GM12878 (cell line): ENCODE results near the gene MID2. TPM values are rescaled to one million over a fixed set of nuclear protein-coding genes. Genes with fewer than 3 reads are reported as not detected.

Experiments
- ATAC-seq: fragments of 200-7000 bp; cut with Tn5 transposase; 3 replicates; pipeline ENCODE4 v1.9.1; 2020; ENCODE audit warnings: mild to moderate bottlenecking, moderate library complexity
- BruUV-seq: library from RNA; stranded (reverse); fragments of 400-500 nt; replicated peaks from 2 replicates; lab custom pipeline; 2021; lab: Mats Ljungman, UMichigan
- CTCF ChIA-PET: fragments of 300-600 bp; sonication (Branson Sonifier 250); formaldehyde crosslinking; extraction: SDS; loops from one replicate; lab custom pipeline; 2021; ENCODE audit warnings: inconsistent platforms; lab: Yijun Ruan, JAX
- POLR2A ChIA-PET: fragments of 350-600 bp; formaldehyde crosslinking; extraction: SDS; loops from one replicate; lab custom pipeline; 2021; ENCODE audit warnings: inconsistent platforms; lab: Charles Lee
- RAD21 ChIA-PET: fragments of 300-600 bp; sonication (Branson Sonifier 250); formaldehyde crosslinking; loops from one replicate; lab custom pipeline; 2023; ENCODE audit warnings: antibody characterized with exemption; ENCODE audit not compliant: unreplicated experiment; lab: Charles Lee
- SMC1A ChIA-PET: fragments of 300-600 bp; sonication (Branson Sonifier 250); formaldehyde crosslinking; loops from one replicate; lab custom pipeline; 2023; ENCODE audit not compliant: unreplicated experiment, uncharacterized antibody; lab: Charles Lee
- DNase-seq: peaks from one replicate; pipeline ENCODE4 v3.0.0-alpha.2; 2011; ENCODE audit warnings: low read depth, low spot score
- FAIRE-seq: peaks from 3 replicates; lab custom pipeline; 2011; peaks lifted over from hg19 to GRCh38; lab: Jason Lieb, UNC
- H2AFZ ChIP-seq: 2 replicates; pipeline ENCODE4 v1.6.0; 2011; ENCODE audit warnings: low read depth, low read length, control low read depth; ENCODE audit not compliant: control insufficient read depth
- H3K27ac ChIP-seq: 2 replicates; pipeline ENCODE4 v1.5.1; 2011; ENCODE audit warnings: control low read depth; ENCODE audit not compliant: control insufficient read depth, insufficient read depth
- H3K27me3 ChIP-seq, 2 experiments: replicated peaks in 1 of 2; 2 replicates each; pipeline versions ENCODE4 v1.6.0 to v1.6.1; 2011; ENCODE audit warnings: low read length in 1 of 2; ENCODE audit not compliant: control insufficient read depth in 2 of 2, insufficient read depth in 2 of 2
- H3K36me3 ChIP-seq, 2 experiments: 2 replicates each; pipeline ENCODE4 v1.5.1; 2011; ENCODE audit warnings: low read length in 1 of 2; ENCODE audit not compliant: control insufficient read depth in 2 of 2, insufficient read depth in 2 of 2
- H3K4me1 ChIP-seq: 2 replicates; pipeline ENCODE4 v1.6.1; 2011; ENCODE audit warnings: mild to moderate bottlenecking, low read length, moderate library complexity, mixed read lengths; ENCODE audit not compliant: control insufficient read depth, insufficient read depth
- H3K4me2 ChIP-seq: 2 replicates; pipeline ENCODE4 v1.6.0; 2011; ENCODE audit warnings: control low read depth; ENCODE audit not compliant: control insufficient read depth, insufficient read depth
- H3K4me3 ChIP-seq: fragments of 200-600 bp; sonication (generic); 2 replicates; pipeline ENCODE4 v1.5.1; 2016
- H3K79me2 ChIP-seq: 2 replicates; pipeline ENCODE4 v1.6.0; 2011; ENCODE audit warnings: low read length; ENCODE audit not compliant: control insufficient read depth, insufficient read depth
- H3K9ac ChIP-seq: 2 replicates; pipeline ENCODE4 v1.8.0; 2011; ENCODE audit warnings: low read length, control low read depth, mixed read lengths; ENCODE audit not compliant: control insufficient read depth, insufficient read depth
- H3K9me3 ChIP-seq: replicated peaks from 3 replicates; pipeline ENCODE4 v1.5.1; 2011; ENCODE audit warnings: mild to moderate bottlenecking, low read length; ENCODE audit not compliant: control insufficient read depth, insufficient read depth
- H4K20me1 ChIP-seq: 2 replicates; pipeline ENCODE4 v1.6.0; 2011; ENCODE audit not compliant: control insufficient read depth, insufficient read depth
- CREM ChIP-seq: IDR thresholded peaks from 2 replicates; pipeline ENCODE4 v1.6.1; 2014; ENCODE audit warnings: antibody characterized with exemption, low read depth
- EP300 ChIP-seq, 2 experiments: fragments of 150-350 bp in 1 of 2; IDR thresholded peaks; 2 replicates each; pipeline ENCODE4 v1.6.1; 2011 to 2012; ENCODE audit warnings: low read depth in 2 of 2, low read length in 2 of 2, borderline replicate concordance in 1 of 2, improper control_type of control experiment in 1 of 2, inconsistent platforms in 1 of 2; ENCODE audit not compliant: control insufficient read depth in 1 of 2
- FOS ChIP-seq: IDR thresholded peaks from 3 replicates; pipeline ENCODE4 v1.6.1; 2011; ENCODE audit warnings: borderline replicate concordance; ENCODE audit not compliant: insufficient read length; ENCODE audit errors: extremely low read depth
- FOXM1 ChIP-seq: IDR thresholded peaks from 2 replicates; pipeline ENCODE4 v1.6.1; 2012; ENCODE audit warnings: low read depth, mild to moderate bottlenecking, inconsistent platforms, low read length, moderate library complexity
- IKZF1 ChIP-seq: fragments of 450-650 bp; conservative IDR thresholded peaks from 2 replicates; pipeline ENCODE4 v1.6.1; 2017; ENCODE audit warnings: antibody characterized with exemption, mild to moderate bottlenecking
- MTA2 ChIP-seq: fragments of 450-650 bp; IDR thresholded peaks from 2 replicates; pipeline ENCODE4 v1.6.1; 2016; ENCODE audit warnings: low read depth, mild to moderate bottlenecking, moderate library complexity
- MTA3 ChIP-seq: IDR thresholded peaks from 2 replicates; pipeline ENCODE4 v1.6.1; 2012; ENCODE audit warnings: low read length, inconsistent platforms, borderline replicate concordance
- SIN3A ChIP-seq: IDR thresholded peaks from 2 replicates; pipeline ENCODE4 v1.6.1; 2012; ENCODE audit warnings: low read depth, low read length, improper control_type of control experiment
- SIX5 ChIP-seq: IDR thresholded peaks from 2 replicates; pipeline ENCODE4 v1.6.1; 2011; ENCODE audit warnings: mild to moderate bottlenecking, low read depth, low read length, moderate library complexity; ENCODE audit not compliant: severe bottlenecking
- ZNF384 ChIP-seq: IDR thresholded peaks from 2 replicates; pipeline ENCODE4 v1.6.1; 2012; ENCODE audit warnings: low read depth, mild to moderate bottlenecking, low read length, improper control_type of control experiment, borderline replicate concordance
- ZNF687 ChIP-seq: fragments of 450-650 bp; IDR thresholded peaks from 2 replicates; pipeline ENCODE4 v1.6.1; 2017; ENCODE audit warnings: mild to moderate bottlenecking, moderate library complexity
- ZZZ3 ChIP-seq: IDR thresholded peaks from 2 replicates; pipeline ENCODE4 v1.6.1; 2011; ENCODE audit warnings: low read depth; ENCODE audit not compliant: control insufficient read depth, insufficient read length
- WGBS: methylation state at CpG from one replicate; pipeline ENCODE4 v1.1.6; 2016; ENCODE audit warnings: low lambda C conversion rate; ENCODE audit not compliant: insufficient replicate concordance, insufficient coverage; ENCODE audit errors: missing lambda C conversion rate; 5-methylcytosine and 5-hydroxymethylcytosine counted together
- in situ Hi-C: fragments of 300-500 bp; cut with MboI; formaldehyde crosslinking; loops from 9 replicates; pipeline ENCODE4 v1.14.3; 2018; ENCODE audit warnings: mixed read lengths
- intact Hi-C: fragments of 100-400 bp; cut with micrococcal nuclease; formaldehyde crosslinking; loops from one replicate; pipeline ENCODE4 v1.14.2; 2022; ENCODE audit not compliant: unreplicated experiment
- polyA plus RNA-seq, 11 experiments: library from polyadenylated mRNA; depleted of rRNA in 4 of 11; unstranded in 6 of 11; stranded (reverse) in 5 of 11; fragments of >200 nt; fragmentation: Nextera tagmentation in 4 of 11; fragmentation: Illumina TruSeq in 1 of 11; extraction: Ambion mirVana in 4 of 11; extraction: Trizol in 1 of 11; gene quantifications; 1 replicate in 1 of 11; 2 replicates in 10 of 11; pipeline versions ENCODE4 v1.2.1 to v1.2.3, GENCODE V29; 2011 to 2016; ENCODE audit warnings: inconsistent platforms in 2 of 11, missing spikeins in 2 of 11, low read depth in 1 of 11
- total RNA-seq, 4 experiments: library from RNA; depleted of rRNA in 3 of 4; stranded (reverse); fragments of >200 nt in 3 of 4; fragmentation: Illumina TruSeq in 1 of 4; extraction: Trizol in 1 of 4; gene quantifications; 2 replicates each; pipeline versions ENCODE4 v1.2.1 to v1.2.3, GENCODE V29; 2013 to 2021

Gene MID2
- total and polyA plus RNA-seq, 10 of the 15 experiments (the other 5 are each of a cell fraction or from before 2014, with no cell fraction given) = 0.04 to 0.21 TPM; not detected in 8

- ATAC-seq (no peak), DNase-seq (no peak), FAIRE-seq (no peak)
- Histone ChIP-seq H3K9me3 (no peaks in the 10 kb centered on the region; the same call in 2 of the 3 replicates), H3K27ac (no peak overlapping the region), H4K20me1 (no peaks in the 10 kb centered on the region), H2AFZ (no peak overlapping the region), H3K36me3 (no peaks in the 10 kb centered on the region), H3K79me2 (no peaks in the 10 kb centered on the region), H3K9ac (no peak overlapping the region), H3K4me3 (no peak overlapping the region), H3K27me3 (no peaks in the 10 kb centered on the region), H3K4me1 (no peaks in the 10 kb centered on the region), H3K4me2 (no peak overlapping the region)
- ChIA-PET RAD21 (no interaction called here), CTCF (no interaction called here), SMC1A (no interaction called here), POLR2A (no interaction called here)
- in situ Hi-C loops (loop anchor here (25.0 kb wide), 1 partner anchor 1391 kb away; no protein-coding TSS in a partner anchor), intact Hi-C loops (no loop called here)
- 18% methylated on average over 5 of the region's 5 CpGs for WGBS
- TF ChIP-seq FOS (no peak), CREM (no peak), IKZF1 (no peak), MTA2 (no peak), MTA3 (no peak), SIN3A (no peak), ZZZ3 (no peak), ZNF384 (no peak), SIX5 (no peak), EP300 (IDR thresholded peaks at IDR 0.05; ENCODE audit: borderline replicate concordance in 1 of 2, control insufficient read depth in 1 of 2, low read depth in 2 of 2, low read length in 2 of 2) (no peak), ZNF687 (no peak), FOXM1 (no peak)
- BruUV-seq = no TSS peak
Observed at GRCh38 chrX:107878106-107878505, 52.4 kb downstream of the MID2 start.
